NCI-H524 (cell line): ENCODE results near the gene ENDOD1.

ENCODE experiments used
- DNase-seq, 2 experiments: peaks; one replicate each; lab custom pipeline; 2025; lab: John Stamatoyannopoulos, UW

Gene ENDOD1

DNA sequence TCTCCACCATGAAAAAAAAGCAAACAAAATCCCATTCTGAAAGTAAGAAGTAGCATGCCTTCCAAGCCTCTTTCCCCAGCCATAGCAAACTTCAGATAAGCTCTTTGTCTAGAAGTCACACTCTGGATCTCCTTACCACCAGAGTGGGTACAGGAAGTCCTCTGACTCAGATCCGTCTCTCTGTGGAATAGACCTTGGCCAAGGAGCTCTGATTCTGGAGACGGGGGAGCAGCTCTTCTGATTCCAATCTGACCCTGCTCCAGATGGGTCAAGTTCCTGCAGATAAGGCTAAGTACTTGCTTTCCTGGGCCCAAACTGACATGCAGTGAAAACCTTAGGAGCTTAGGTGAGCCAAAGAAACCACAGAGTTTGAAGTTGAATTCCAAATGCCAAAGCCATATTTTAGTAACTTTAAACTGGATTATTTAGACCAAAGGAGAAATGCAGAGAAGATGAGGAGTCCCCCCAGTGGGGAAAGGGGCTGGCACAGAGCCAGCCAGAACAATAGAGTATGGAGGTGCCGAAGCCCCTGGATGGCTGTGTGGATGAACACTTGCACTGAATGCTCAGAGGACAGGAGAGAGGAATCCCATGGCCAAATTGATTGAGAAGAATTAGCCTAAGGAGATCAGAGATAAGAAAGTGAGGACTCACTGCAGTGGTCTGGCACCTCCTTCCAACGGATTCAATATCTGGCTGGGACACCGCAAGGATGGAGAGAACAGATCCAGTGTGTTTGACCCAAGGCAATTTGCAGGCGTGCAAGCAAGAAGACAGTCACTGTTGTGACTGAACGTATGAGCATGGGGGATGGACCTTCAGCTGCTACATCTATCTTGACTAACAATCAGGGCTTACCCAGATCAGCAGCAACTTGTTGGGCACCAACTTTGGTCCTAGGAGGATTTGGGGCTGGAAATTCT, 54.9 kb downstream of the ENDOD1 start:
- no peak for DNase-seq

DNA sequence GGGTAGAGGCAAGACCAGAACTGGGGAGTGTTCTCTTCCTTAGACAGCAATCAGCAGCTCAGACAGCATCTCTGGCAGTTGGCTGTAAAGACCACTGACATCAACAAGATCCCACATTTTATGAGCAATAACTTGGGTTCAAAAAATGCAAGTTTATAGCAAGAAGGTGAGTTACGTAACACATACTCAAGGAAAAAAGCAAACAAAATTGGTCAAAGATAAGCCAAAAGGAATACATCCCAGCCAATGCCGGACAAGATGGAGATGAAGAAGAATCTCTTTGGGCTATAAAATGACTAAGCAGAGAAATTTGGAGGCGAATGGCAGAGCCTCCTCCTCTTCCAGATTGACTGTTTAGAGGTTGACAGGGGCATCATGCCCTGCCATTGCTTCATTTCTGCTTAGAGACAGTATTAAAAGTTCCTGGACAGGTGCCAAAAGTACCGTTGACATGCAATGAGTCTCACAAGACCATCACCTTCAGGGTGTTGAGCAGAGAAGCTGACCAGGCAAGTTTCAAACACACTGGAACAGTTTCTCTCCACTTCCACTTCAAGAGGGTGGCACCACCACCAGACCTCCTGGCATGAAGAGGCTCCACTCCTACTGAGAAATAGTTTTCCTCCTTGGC, 55.9 kb downstream of the ENDOD1 start:
- no peak for DNase-seq

DNA sequence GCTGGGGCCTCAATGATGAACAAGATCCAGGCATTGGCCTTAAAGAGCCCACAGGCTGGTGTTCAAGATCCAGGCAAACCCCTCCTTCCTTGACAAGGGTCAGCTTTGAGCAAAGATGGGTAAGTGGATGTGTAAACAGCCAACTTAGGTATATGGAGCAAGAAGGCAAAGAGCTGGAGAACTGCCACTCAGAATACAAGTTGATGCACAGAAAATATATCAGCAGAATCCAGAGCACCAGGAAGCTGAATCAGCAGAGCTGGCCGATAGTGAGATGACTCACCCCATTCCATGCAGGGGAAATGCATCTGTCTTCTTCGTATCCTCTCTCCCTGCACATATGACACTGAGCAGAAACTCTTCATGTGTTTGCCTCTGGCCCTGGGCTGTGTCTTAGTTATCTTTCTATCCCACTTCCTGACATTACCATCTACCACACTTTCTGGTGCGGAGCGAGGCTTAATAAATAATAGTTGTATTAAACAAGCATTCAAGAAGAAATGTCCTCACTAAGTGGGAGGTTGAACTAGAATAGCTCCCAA, 57.8 kb downstream of the ENDOD1 start:
- DNase-seq: peak in 1 of 2 experiments; percentile 10

DNA sequence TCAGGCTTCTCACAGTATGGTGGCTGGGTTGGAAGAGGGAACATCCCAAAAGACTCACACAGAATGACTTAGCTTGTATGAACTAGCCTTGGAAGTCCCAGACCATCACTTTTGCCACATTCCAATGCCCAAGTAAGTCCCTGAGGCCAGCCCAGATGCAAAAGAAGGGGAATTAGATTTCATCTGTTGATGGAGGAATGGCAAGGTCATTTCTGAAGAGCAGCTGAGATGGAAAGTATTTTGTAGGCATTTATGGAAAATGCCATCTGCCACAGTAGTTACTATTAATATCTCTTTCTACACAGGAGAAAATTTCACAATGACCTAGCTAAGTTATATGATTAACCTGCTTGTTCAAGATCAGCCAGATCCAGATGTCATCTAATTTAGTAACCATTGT, 58.8 kb downstream of the ENDOD1 start:
- peak in 1 of 2 experiments; percentile 71 for DNase-seq

DNA sequence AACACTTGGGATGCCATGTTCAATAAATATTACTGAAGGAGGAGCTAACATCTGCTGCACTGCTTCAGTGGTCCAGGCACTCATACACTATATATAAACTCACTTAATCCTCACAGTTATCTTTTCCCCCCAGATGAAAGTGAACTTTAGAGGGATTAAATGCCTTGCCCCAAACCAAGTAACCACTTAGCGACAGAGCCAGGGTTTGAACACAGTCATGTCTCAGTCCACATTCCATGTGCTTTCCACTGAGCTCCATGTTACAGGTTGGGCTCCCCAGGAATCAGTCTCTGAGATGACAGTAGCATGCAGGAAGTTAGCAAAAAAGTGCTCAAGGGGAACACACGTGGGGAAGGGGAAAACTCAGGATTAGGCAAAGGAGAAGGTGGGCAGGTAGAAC, 59.3 kb downstream of the ENDOD1 start:
- DNase-seq: peak; percentile 36 to 70

DNA sequence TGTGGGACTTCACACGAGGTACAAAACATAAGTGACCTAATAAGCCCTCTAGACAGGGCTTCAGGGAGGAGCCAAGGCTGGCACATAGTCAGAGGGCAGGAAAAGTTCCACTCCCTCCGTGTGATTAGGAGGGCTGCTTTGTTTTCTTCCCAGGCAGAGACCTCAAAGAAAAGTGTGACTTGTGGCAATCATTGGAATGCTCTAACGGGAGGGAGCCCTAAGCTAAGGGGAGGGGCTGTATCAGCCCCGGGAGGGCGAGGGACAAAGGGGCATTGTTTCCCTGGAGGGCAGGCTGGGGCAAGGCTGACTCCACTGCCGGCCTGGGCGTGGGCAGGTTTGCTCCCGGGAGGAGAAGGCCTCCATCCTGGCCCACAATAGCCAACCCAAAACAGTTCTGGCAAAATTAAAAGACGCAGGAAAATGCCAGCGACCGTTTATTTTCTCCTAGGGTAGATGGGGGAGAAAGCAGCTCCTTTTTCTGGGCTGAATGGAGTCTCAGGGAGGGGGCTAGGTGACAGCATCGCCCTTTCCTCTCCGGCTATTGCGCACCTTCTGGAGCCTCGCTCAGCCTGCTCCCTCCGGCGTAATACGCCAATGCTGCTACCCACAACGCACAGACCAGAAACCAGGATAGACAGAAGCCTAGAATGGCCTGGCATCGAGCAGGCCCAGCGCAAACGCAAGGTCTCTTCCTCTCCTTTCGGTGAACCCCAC, 60.2 kb downstream of the ENDOD1 start:
- DNase-seq: no peak

DNA sequence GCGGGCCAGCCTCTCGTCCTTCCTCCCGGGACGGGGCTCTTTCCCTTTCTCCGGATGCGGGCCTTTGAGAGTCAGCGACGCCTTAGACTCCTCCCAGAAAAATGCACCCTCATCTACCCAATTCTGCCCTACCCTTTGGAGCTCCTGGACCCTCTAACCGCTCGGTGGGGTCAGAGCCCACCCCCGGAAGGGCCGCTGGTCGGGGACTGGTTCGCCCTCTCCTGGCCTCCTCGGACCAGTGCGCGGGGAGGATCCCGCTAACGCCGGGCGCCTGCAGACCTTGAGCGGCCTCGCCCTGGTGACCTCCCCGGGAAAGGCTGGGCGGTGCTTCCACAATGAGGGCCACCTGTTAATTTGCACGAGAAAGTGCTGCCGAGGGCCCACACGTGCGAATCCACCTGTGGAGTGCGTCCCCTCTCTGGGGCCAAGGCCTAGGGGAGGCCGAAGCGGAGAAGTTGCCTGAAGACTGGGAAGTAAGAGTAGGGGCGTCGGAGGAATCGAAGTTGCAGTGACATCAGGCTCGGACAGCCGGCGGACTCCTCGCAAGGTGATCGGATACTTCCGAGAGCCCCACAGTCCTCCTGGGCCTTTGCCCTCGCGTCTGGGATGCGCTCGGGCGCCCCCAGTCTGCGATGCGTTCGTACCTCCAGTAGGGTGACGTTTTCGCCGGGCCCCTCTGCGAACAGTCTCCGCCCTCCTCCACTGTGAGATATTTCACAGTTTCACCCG, 61.5 kb downstream of the ENDOD1 start:
- DNase-seq: peak; percentile 85 to 92

DNA sequence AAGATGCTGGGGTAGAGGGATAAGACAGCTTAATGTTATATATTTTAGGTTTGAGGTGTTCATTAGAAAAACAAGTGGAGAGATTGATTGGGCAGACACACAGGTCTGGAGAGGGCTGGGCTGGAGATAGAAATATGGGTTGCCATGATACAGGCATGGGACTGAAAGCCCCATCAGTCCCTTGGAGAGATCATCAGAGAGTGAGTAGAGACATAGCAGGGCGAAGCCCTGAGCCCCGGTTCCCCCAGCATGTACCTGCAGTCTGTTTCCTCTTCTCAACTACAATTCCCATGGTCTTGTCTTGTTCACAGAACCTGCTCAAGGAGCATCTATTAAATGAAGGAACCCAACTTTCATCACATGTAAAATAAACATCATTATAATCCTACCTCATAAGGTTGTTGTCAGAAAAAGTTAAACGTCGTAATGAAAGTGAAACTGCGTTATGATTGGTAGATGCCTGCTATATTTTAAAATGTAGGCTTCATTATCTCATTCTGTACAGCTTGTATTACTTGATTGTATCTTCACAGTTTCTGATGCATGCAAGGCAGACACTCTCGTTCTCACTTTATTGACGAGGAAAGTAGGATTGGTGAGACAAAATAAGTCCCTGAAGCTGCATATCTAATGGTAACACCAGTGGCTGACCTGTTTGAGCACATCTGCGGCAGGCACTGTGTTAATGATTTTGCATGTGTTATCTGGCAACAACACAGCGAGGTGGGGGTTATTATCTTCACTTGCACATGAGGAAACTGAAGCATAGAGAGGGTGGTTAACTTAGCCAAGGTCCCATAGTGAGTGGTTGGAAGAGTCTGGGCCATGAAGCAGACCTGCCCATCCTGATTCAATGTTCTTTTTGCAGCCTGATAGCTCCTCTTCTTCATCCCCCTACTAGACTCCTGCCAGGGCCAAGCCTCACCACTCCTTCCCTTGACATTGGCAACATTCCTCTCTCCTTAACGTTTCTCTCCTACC, 63.5 kb downstream of the ENDOD1 start:
- DNase-seq: peak in 1 of 2 experiments; percentile 12

DNA sequence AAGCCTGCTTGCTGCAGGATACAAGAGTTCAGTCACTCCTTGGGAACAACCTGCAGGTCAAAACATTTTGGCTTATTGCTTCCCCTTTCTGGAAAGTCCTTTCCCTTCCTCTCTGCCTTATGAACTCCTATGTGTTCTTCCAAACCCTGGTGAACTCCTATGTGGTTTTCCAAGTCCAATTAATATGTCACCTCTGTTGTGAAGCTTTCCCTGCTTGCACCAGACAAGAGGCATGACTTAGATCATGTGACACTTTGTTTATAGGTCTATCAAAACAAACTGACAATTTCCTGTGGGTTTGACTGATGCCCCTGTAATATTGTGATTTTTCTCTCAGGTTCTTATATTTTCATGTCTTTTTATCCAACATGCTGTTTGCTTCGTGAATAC, 64.2 kb downstream of the ENDOD1 start:
- DNase-seq: no peak

DNA sequence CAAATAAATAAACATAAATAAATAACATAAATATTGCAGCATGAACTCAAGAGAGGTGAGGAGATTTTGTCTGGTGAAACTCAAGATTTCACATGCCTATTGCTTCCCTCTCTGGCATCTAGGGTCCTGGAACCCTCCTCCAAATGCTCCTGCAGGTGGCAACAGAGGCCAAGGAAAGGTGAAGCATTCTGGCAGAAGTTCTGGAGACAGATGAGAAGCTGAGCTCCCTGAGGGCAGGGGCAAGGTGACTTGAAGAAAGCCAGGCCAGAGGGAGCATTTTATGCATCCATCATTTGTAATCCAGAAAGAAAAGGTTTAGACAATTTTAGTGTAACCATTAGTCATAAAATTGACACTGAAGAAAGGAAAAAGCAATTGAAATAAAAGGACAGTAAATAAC, 64.9 kb downstream of the ENDOD1 start:
- DNase-seq: peak; percentile 36 to 80

DNA sequence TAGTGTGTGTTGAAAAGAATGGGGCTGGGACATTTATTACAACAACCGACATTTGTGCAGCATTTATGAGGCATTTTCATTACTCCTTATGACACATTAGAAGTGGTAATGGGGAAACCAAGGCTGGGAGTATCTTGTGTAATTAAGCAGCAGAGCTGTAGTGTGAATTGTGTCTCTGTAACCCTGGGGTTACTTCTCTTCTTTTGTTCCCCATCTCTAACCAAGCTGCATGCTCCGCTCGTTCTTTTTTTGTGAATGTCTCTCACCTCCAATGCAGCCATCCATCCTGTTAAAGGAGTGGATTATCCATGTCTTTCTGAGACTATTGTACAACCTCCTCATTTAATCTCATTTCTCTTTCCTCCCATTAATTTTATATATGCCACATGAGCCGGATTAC, 65.7 kb downstream of the ENDOD1 start:
- DNase-seq: no peak

DNA sequence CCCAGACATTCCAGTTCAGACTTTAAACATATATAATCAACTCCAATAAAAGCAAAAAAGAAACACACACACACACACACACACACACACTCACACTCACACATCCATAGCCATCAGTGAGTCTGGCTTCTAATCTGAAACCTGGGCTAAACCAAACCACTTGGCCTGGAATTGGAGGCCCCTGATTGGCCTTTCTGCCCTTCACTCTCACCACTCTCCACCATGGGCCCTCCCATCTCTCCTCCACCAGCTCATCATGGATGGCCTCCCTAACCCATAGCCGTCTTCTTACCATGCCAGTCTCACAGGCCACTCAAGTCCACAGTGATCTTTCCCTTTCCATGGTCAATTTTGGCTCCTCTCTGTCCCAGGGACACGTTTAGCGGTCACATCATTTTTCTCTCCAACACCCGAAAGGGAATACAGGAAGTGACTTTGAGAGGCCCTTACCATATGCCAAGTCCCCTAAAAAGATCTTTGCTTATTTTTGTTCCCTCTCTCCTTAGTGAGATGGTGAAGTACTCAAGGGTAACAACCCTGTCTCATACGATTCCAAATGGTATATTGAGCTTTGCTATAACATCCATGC, 66.6 kb downstream of the ENDOD1 start:
- no peak for DNase-seq

DNA sequence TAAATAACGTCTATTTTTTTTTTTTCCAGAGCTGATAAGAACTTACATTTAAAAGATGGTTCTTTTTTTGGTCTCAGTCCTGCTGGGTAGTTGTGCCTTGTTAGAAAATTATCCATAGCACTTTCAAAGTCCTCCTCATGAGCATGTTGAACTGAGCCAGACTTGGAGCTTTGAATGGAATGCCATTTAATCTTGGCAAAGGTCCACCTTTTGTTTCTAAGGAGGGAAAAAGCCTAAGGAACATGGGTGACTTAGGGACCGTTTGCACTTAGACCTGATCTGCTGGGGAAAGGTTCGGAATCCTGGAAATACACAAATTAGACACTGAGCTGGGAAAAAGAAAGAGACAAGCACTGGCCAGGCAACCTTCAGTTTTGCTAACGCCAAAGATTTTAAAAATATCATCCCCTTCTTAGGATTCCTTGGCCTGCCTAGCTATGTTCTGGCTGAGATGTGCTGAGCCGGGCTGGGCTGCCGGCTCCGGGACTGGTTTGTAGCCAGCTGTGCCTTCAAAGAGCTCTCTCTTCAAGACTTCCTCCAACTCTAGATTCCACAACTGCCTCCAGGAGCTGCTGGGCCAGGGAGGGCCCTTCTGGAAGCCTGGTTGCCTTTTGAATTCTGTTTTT, 67.4 kb downstream of the ENDOD1 start:
- no peak for DNase-seq

DNA sequence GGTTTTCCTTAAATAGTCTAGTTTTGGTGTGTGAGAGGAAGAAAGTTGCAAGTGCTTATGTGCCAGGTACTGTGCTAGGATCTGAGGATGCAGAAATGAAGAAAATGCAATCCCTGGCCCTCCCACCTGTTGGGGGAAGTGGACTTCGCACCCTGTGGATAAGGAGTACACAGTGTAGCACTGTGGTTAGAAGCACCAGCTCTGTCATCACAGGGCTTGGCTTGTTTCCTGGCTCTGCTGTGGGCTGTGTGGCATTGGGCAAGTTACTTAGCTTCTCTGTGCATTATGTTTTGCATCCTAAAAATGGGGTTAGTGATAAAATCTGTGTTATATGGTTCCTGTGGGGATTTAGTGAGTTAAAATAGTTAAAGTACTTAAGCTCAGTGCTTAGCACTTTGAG, 68.2 kb downstream of the ENDOD1 start:
- DNase-seq: no peak

DNA sequence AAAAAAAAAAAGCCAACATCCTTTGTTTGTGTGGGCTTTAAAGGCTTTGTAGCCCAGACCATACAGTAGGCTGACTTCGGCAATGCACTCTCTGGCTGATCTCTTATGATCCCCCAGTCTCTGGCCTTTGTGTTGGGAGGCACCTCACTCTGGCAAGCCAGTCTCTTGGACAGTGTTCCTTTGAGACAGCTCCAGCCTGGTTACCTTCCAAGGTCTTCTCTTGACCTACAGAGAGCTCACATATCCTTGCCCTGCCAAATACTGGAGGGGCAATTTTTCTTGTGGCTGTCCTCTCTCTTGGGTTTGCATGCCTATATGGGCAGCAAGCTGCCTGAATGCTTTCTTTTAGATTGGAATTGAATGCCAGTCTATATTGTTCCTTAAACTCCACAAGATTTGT, 71.6 kb downstream of the ENDOD1 start:
- DNase-seq: no peak

DNA sequence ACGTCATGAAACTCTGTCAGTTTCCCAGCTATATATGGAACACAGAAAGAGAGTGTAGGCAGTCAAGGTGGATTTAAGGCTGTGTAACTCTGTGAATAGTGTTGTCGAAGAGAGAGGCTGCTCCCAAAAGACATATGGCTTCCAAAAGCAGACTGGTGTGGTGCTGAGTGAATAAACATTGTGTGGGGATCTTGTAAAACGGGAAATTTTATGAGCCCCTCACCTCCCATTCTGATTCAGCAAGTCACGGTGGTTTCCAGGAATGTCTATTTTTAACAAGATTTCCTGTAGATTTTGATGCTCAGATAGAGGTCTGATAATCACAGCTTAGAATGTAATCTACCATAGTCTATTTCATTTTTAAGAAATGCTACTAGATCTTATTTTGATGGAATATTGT, 73.5 kb downstream of the ENDOD1 start:
- no peak for DNase-seq

DNA sequence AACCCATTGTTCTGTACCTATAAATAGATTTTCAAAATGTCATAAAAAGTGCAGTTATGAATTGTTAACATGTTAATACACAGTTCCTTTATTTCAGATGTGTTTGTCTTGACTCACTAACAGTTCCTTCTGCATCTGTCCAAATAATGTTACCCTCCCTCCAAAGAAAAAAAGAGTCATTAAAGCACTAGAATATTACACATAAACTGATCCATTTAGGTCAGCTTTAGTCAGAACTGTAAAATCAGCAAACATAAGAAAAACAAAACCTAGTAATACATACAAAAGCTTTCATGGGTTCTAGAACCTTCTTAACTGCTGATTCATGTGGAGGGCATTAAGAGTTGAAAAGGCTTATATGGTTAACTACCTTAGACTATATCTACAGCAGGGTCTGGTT, 76.0 kb downstream of the ENDOD1 start:
- no peak for DNase-seq

DNA sequence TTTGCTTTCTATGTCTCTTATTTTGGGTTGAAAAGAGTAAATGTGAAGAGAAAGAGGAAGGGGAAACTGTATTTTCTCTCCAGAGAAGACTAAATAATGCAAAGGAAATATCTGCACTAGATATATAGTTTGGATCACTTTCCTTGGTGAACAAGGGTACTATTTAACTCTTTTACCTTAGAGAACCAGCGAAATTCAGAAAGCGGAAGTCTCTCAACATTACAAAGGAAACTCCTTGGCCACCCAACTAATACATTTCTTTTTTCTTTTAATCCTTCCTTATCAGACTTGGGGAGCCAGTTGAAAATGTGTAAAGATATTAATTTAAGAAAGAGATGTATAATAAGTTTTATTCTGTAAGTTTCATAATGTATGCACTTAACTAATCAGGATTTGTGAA, 77.1 kb downstream of the ENDOD1 start:
- DNase-seq: no peak

DNA sequence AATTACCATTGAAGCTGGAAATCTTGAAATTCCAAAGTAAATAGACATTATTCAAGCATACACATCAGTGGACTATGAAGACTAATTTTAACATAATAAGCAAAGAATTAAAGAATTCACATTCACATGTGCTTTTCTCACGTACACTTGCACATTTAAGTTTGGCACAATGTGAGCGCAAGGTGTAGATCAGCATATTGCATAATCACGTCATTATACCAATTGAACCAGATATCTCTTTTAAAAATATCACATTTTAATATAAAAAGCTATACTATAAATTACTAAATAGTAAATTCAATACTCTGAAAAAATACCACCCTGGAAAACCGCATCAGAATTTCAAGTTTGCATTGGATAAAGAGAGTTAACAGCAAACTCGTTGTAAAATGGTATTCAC, 80.6 kb downstream of the ENDOD1 start:
- no peak for DNase-seq
